ENCODE data around the gene LCN10. TPM values are rescaled to one million over a fixed set of nuclear protein-coding genes. Genes with fewer than 3 reads are reported as not detected.

The LCN10 gene
- total RNA-seq, 2 experiments from 2014 or later, result 5.4 to 6.1 TPM

GRCh38 chr9:136751814-136752213, 9.1 kb upstream of the LCN10 start:
- peaks cover 24% of the 10 kb centered on the region for H3K9me3 Mint-ChIP-seq
- H3K27ac Mint-ChIP-seq, result no peak overlapping the region
- peaks cover 8% of the 10 kb centered on the region for H3K36me3 Mint-ChIP-seq
- no peak for DNase-seq
- H3K4me1 Mint-ChIP-seq, result peaks cover 4% of the 10 kb centered on the region
- no peak overlapping the region for H3K4me3 Mint-ChIP-seq
- H3K27me3 Mint-ChIP-seq, result peaks cover 36% of the 10 kb centered on the region

- H3K27ac Mint-ChIP-seq, result no peak overlapping the region
- H3K9me3 Mint-ChIP-seq, result peaks cover 23% of the 10 kb centered on the region
- DNase-seq, result no peak
- H3K27me3 Mint-ChIP-seq, result peaks cover 36% of the 10 kb centered on the region
- peaks cover 8% of the 10 kb centered on the region for H3K36me3 Mint-ChIP-seq
- no peak overlapping the region for H3K4me3 Mint-ChIP-seq
- H3K4me1 Mint-ChIP-seq, result peaks cover 4% of the 10 kb centered on the region
Observed at GRCh38 chr9:136751244-136751643, 8.5 kb upstream of the LCN10 start.

GRCh38 chr9:136750526-136750925, 7.8 kb upstream of the LCN10 start:
- H3K27me3 Mint-ChIP-seq, result peaks cover 28% of the 10 kb centered on the region
- peaks cover 4% of the 10 kb centered on the region for H3K4me1 Mint-ChIP-seq
- no peak overlapping the region for H3K27ac Mint-ChIP-seq
- peaks cover 20% of the 10 kb centered on the region for H3K9me3 Mint-ChIP-seq
- DNase-seq, result no peak
- H3K36me3 Mint-ChIP-seq, result peaks cover 4% of the 10 kb centered on the region
- H3K4me3 Mint-ChIP-seq, result no peak overlapping the region

GRCh38 chr9:136748666-136749611, 6.2 kb upstream of the LCN10 start:
- Mint-ChIP-seq H3K27me3 (peaks cover 26% of the 10 kb centered on the region), H3K4me3 (no peak overlapping the region), H3K27ac (no peak overlapping the region), H3K9me3 (peaks cover 20% of the 10 kb centered on the region), H3K4me1 (peaks cover 4% of the 10 kb centered on the region), H3K36me3 (peaks cover 4% of the 10 kb centered on the region)
- DNase-seq, result no peak

GRCh38 chr9:136748201-136748600, 5.5 kb upstream of the LCN10 start, which contains the start of gene LCN6:
Gene LCN6 (minus strand): TSS chr9:136748525. CDS start chr9:136748483, 42 bp downstream.
- no peak for DNase-seq
- H3K36me3 Mint-ChIP-seq, result peaks cover 4% of the 10 kb centered on the region
- H3K27ac Mint-ChIP-seq, result no peak within 1 kb of the TSS
- no peak within 1 kb of the TSS for H3K4me3 Mint-ChIP-seq
- H3K27me3 Mint-ChIP-seq, result peaks cover 30% of the 10 kb centered on the region
- H3K9me3 Mint-ChIP-seq, result peaks cover 20% of the 10 kb centered on the region
- H3K4me1 Mint-ChIP-seq, result peaks cover 4% of the 10 kb centered on the region

- Mint-ChIP-seq H3K9me3 (peaks cover 13% of the 10 kb centered on the region), H3K27ac (no peak overlapping the region), H3K27me3 (peaks cover 28% of the 10 kb centered on the region), H3K4me1 (peaks cover 4% of the 10 kb centered on the region), H3K4me3 (no peak overlapping the region), H3K36me3 (peaks cover under 1% of the 10 kb centered on the region)
- no peak for DNase-seq
Observed at GRCh38 chr9:136747161-136748060, 4.7 kb upstream of the LCN10 start.

GRCh38 chr9:136746621-136747020, 3.9 kb upstream of the LCN10 start:
- no peak overlapping the region for H3K27ac Mint-ChIP-seq
- H3K36me3 Mint-ChIP-seq, result no peaks in the 10 kb centered on the region
- DNase-seq, result no peak
- peaks cover 28% of the 10 kb centered on the region for H3K27me3 Mint-ChIP-seq
- H3K4me3 Mint-ChIP-seq, result no peak overlapping the region
- peaks cover 5% of the 10 kb centered on the region for H3K9me3 Mint-ChIP-seq
- peaks cover 9% of the 10 kb centered on the region for H3K4me1 Mint-ChIP-seq

- H3K36me3 Mint-ChIP-seq, result no peaks in the 10 kb centered on the region
- no peak for DNase-seq
- H3K4me1 Mint-ChIP-seq, result peaks cover 13% of the 10 kb centered on the region
- no peak overlapping the region for H3K4me3 Mint-ChIP-seq
- H3K27me3 Mint-ChIP-seq, result peaks cover 32% of the 10 kb centered on the region
- H3K27ac Mint-ChIP-seq, result no peak overlapping the region
- H3K9me3 Mint-ChIP-seq, result peaks cover 2% of the 10 kb centered on the region
Observed at GRCh38 chr9:136746155-136746490, 3.4 kb upstream of the LCN10 start.

GRCh38 chr9:136745389-136746154, 2.8 kb upstream of the LCN10 start:
- Mint-ChIP-seq H3K27me3 (peaks cover 26% of the 10 kb centered on the region), H3K9me3 (peaks cover under 1% of the 10 kb centered on the region), H3K4me1 (peaks cover 14% of the 10 kb centered on the region), H3K4me3 (no peak overlapping the region), H3K36me3 (no peaks in the 10 kb centered on the region), H3K27ac (no peak overlapping the region)
- DNase-seq, result no peak

GRCh38 chr9:136744773-136745172, 2.0 kb upstream of the LCN10 start:
- DNase-seq, result no peak
- Mint-ChIP-seq H3K27ac (no peak overlapping the region), H3K9me3 (no peaks in the 10 kb centered on the region), H3K4me3 (no peak overlapping the region), H3K27me3 (peaks cover 26% of the 10 kb centered on the region), H3K4me1 (peaks cover 17% of the 10 kb centered on the region), H3K36me3 (no peaks in the 10 kb centered on the region)

GRCh38 chr9:136743639-136744211, 985 bp upstream of the LCN10 start:
- H3K36me3 Mint-ChIP-seq, result peaks cover under 1% of the 10 kb centered on the region
- DNase-seq, result no peak
- peaks cover 16% of the 10 kb centered on the region for H3K4me1 Mint-ChIP-seq
- H3K27ac Mint-ChIP-seq, result no peak overlapping the region
- H3K9me3 Mint-ChIP-seq, result no peaks in the 10 kb centered on the region
- H3K27me3 Mint-ChIP-seq, result peaks cover 20% of the 10 kb centered on the region
- no peak overlapping the region for H3K4me3 Mint-ChIP-seq

GRCh38 chr9:136741883-136742571, 713 bp downstream of the LCN10 start:
- H3K4me3 Mint-ChIP-seq, result peak overlapping the region; percentile 79

GRCh38 chr9:136740971-136741882, 1.5 kb downstream of the LCN10 start:
- DNase-seq, result peak; percentile 34
- H3K4me1 Mint-ChIP-seq, result peaks cover 19% of the 10 kb centered on the region
- H3K27ac Mint-ChIP-seq, result peak overlapping the region; percentile 72
- no peaks in the 10 kb centered on the region for H3K9me3 Mint-ChIP-seq
- H3K27me3 Mint-ChIP-seq, result peaks cover 10% of the 10 kb centered on the region
- H3K4me3 Mint-ChIP-seq, result peak overlapping the region; percentile 79
- H3K36me3 Mint-ChIP-seq, result peaks cover 6% of the 10 kb centered on the region

More at GRCh38 chr9:136741883-136742571, 713 bp downstream of the LCN10 start:
- Mint-ChIP-seq H3K36me3 (peaks cover 6% of the 10 kb centered on the region), H3K27ac (peak overlapping the region; percentile 72), H3K27me3 (peaks cover 10% of the 10 kb centered on the region), H3K4me1 (peaks cover 19% of the 10 kb centered on the region), H3K9me3 (no peaks in the 10 kb centered on the region)
- DNase-seq, result peak; percentile 68

Data from activated naive CD8-positive, alpha-beta T cell treated with anti-CD3 and anti-CD28 coated beads for 36 hours (primary cell).